GM23338 (cell line): ENCODE data around the gene RASSF7. TPM values are rescaled to one million over a fixed set of nuclear protein-coding genes. Genes with fewer than 3 reads are reported as not detected.

Experiments
- ATAC-seq: fragments of 200-7000 bp; cut with Tn5 transposase; 3 replicates; pipeline ENCODE4 v1.9.1; 2020
- DNase-seq: peaks from one replicate; pipeline ENCODE4 v3.0.0-alpha.2; 2015; ENCODE audit warnings: low spot score
- H2AFZ ChIP-seq: fragments of 200-600 bp; sonication (generic); 2 replicates; pipeline ENCODE4 v1.8.0; 2016; ENCODE audit warnings: antibody characterized with exemption, mild to moderate bottlenecking, moderate library complexity
- H3F3A ChIP-seq: fragments of 200-600 bp; sonication (generic); replicated peaks from 2 replicates; pipeline ENCODE4 v1.8.0; 2017; ENCODE audit warnings: antibody characterized with exemption, mixed run types, low read depth
- H3K27ac ChIP-seq: fragments of 200-600 bp; sonication (generic); 2 replicates; pipeline ENCODE4 v1.6.1; 2016; ENCODE audit warnings: low read depth
- H3K27me3 ChIP-seq: fragments of 200-600 bp; sonication (generic); 2 replicates; pipeline ENCODE4 v1.8.0; 2016; ENCODE audit warnings: mild to moderate bottlenecking, mixed run types, moderate library complexity; ENCODE audit not compliant: insufficient read depth
- H3K36me3 ChIP-seq: fragments of 200-600 bp; sonication (generic); 2 replicates; pipeline ENCODE4 v1.8.0; 2016; ENCODE audit warnings: mild to moderate bottlenecking; ENCODE audit not compliant: insufficient read depth
- H3K4me1 ChIP-seq: fragments of 200-600 bp; sonication (generic); 2 replicates; pipeline ENCODE4 v1.8.0; 2016; ENCODE audit warnings: mild to moderate bottlenecking, moderate library complexity; ENCODE audit not compliant: insufficient read depth
- H3K4me2 ChIP-seq: fragments of 200-600 bp; sonication (generic); 2 replicates; pipeline ENCODE4 v1.7.1; 2017; ENCODE audit warnings: mixed run types
- H3K4me3 ChIP-seq: fragments of 200-600 bp; sonication (generic); 2 replicates; pipeline ENCODE4 v1.6.1; 2016; ENCODE audit warnings: mixed run types
- H3K79me2 ChIP-seq: fragments of 200-600 bp; sonication (generic); replicated peaks from 2 replicates; pipeline ENCODE4 v1.8.0; 2017; ENCODE audit warnings: mild to moderate bottlenecking; ENCODE audit not compliant: insufficient read depth
- H3K9me2 ChIP-seq: fragments of 200-600 bp; sonication (generic); 2 replicates; pipeline ENCODE4 v1.8.0; 2017; ENCODE audit not compliant: insufficient read depth
- H4K20me1 ChIP-seq: fragments of 200-600 bp; sonication (generic); replicated peaks from 2 replicates; pipeline ENCODE4 v1.8.0; 2017; ENCODE audit warnings: mild to moderate bottlenecking; ENCODE audit not compliant: insufficient read depth
- H3K27ac Mint-ChIP-seq: 2 replicates; pipeline ENCODE4 v1.8.0; 2020; ENCODE audit warnings: inconsistent platforms, mild to moderate bottlenecking, moderate library complexity, mixed read lengths
- H3K27me3 Mint-ChIP-seq: 3 replicates; pipeline ENCODE4 v1.8.0; 2022; ENCODE audit warnings: low read depth, mild to moderate bottlenecking, moderate library complexity, mixed read lengths, inconsistent platforms; ENCODE audit not compliant: insufficient read depth, poor library complexity
- H3K36me3 Mint-ChIP-seq: 3 replicates; pipeline ENCODE4 v1.8.0; 2021; ENCODE audit warnings: low read depth, mild to moderate bottlenecking, inconsistent platforms, moderate library complexity, mixed read lengths
- H3K4me1 Mint-ChIP-seq: 3 replicates; pipeline ENCODE4 v1.8.0; 2020; ENCODE audit warnings: mild to moderate bottlenecking, inconsistent platforms, mixed read lengths
- H3K4me3 Mint-ChIP-seq: 3 replicates; pipeline ENCODE4 v1.8.0; 2021; ENCODE audit warnings: moderate library complexity, mild to moderate bottlenecking, inconsistent platforms, mixed read lengths
- H3K9me3 Mint-ChIP-seq: 3 replicates; pipeline ENCODE4 v1.8.0; 2020; ENCODE audit warnings: moderate library complexity, mild to moderate bottlenecking, inconsistent platforms, mixed read lengths
- CREB1 ChIP-seq: fragments of 250-450 bp; sonication (Bioruptor Pico); IDR thresholded peaks from 2 replicates; pipeline ENCODE4 v1.5.0; 2020; ENCODE audit warnings: low read depth, mild to moderate bottlenecking, moderate library complexity
- CTCF ChIP-seq, 2 experiments: fragments of 200-600 bp in 1 of 2; sonication (generic) in 1 of 2; conservative IDR thresholded peaks; 2 replicates each; pipeline versions ENCODE4 v1.5.1 to v1.6.1; 2016 to 2017; ENCODE audit warnings: antibody characterized with exemption in 2 of 2, low read depth in 2 of 2, mild to moderate bottlenecking in 2 of 2, moderate library complexity in 1 of 2
- ETS1 ChIP-seq: IDR thresholded peaks from 2 replicates; pipeline ENCODE4 v1.6.1; 2016; ENCODE audit warnings: antibody characterized with exemption
- EZH2 ChIP-seq: fragments of 200-600 bp; sonication (generic); IDR thresholded peaks from one replicate; pipeline ENCODE4 v1.8.0; 2017; ENCODE audit warnings: antibody characterized with exemption, mild to moderate bottlenecking, low read depth; ENCODE audit not compliant: unreplicated experiment
- EZH2phosphoT487 ChIP-seq: fragments of 200-600 bp; sonication (generic); IDR thresholded peaks from one replicate; pipeline ENCODE4 v1.8.1; 2018; ENCODE audit warnings: antibody characterized with exemption; ENCODE audit not compliant: unreplicated experiment
- JUNB ChIP-seq: IDR thresholded peaks from one replicate; pipeline ENCODE4 v1.6.1; 2016; ENCODE audit warnings: antibody characterized with exemption; ENCODE audit not compliant: unreplicated experiment
- NANOG ChIP-seq: IDR thresholded peaks from 2 replicates; pipeline ENCODE4 v1.6.1; 2016; ENCODE audit warnings: antibody characterized with exemption, borderline replicate concordance
- POLR2AphosphoS5 ChIP-seq: IDR thresholded peaks from 2 replicates; pipeline ENCODE4 v1.6.1; 2016; ENCODE audit warnings: antibody characterized with exemption, low read depth
- REST ChIP-seq: IDR thresholded peaks from one replicate; pipeline ENCODE4 v1.6.1; 2018; ENCODE audit warnings: antibody characterized with exemption; ENCODE audit not compliant: unreplicated experiment
- STAT1 ChIP-seq: IDR thresholded peaks from one replicate; pipeline ENCODE4 v1.6.1; 2016; ENCODE audit warnings: antibody characterized with exemption; ENCODE audit not compliant: unreplicated experiment
- ZNF114 ChIP-seq: fragments of 250-450 bp; sonication (Bioruptor Pico); IDR thresholded peaks from 2 replicates; pipeline ENCODE4 v1.5.0; 2020; ENCODE audit warnings: mild to moderate bottlenecking, moderate library complexity
- ZNF331 ChIP-seq: fragments of 250-450 bp; sonication (Bioruptor Pico); IDR thresholded peaks from 2 replicates; pipeline ENCODE4 v1.5.0; 2020; ENCODE audit warnings: low read depth, mild to moderate bottlenecking, moderate library complexity
- ZNF462 ChIP-seq: fragments of 250-450 bp; sonication (Bioruptor Pico); IDR thresholded peaks from 2 replicates; pipeline ENCODE4 v1.5.0; 2020; ENCODE audit warnings: mild to moderate bottlenecking, moderate library complexity
- polyA plus RNA-seq: library from polyadenylated mRNA; unstranded; fragments of >200 nt; fragmentation: Nextera tagmentation; extraction: Ambion mirVana; gene quantifications from 2 replicates; pipeline ENCODE4 v1.2.1, GENCODE V29; 2016
- total RNA-seq: library from RNA; depleted of rRNA; stranded (reverse); fragments of >200 nt; shearing (Covaris generic); gene quantifications from 2 replicates; pipeline ENCODE4 v1.2.3, GENCODE V29; 2014

Gene RASSF7
- total and polyA plus RNA-seq, 2 experiments from 2014 or later, result 39.6 to 64.8 TPM

- H3K4me1 Mint-ChIP-seq, result no peaks in the 10 kb centered on the region; the same call in 2 of the 3 replicates
- Histone ChIP-seq H3K36me3 (peaks cover 42% of the 10 kb centered on the region), H2AFZ (no peak overlapping the region), H3K9me2 (no peaks in the 10 kb centered on the region), H3K4me2 (no peak overlapping the region), H3K27me3 (no peaks in the 10 kb centered on the region), H3F3A (peaks cover 17% of the 10 kb centered on the region; the same call in 1 of the 2 replicates), H3K4me3 (no peak overlapping the region), H3K4me1 (no peaks in the 10 kb centered on the region), H4K20me1 (peaks cover 8% of the 10 kb centered on the region; the same call in 1 of the 2 replicates), H3K79me2 (peaks cover 4% of the 10 kb centered on the region; the same call in 1 of the 2 replicates), H3K27ac (no peak overlapping the region)
- TF ChIP-seq JUNB (no peak), STAT1 (no peak), ZNF462 (CRISPR knock-in tag) (no peak), ETS1 (no peak), ZNF114 (CRISPR knock-in tag) (no peak), CREB1 (no peak), CTCF (conservative IDR thresholded peaks at IDR 0.05; ENCODE audit: low read depth in 2 of 2) (no peak), POLR2AphosphoS5 (no peak), EZH2phosphoT487 (no peak), REST (no peak), EZH2 (no peak), ZNF331 (CRISPR knock-in tag) (no peak), NANOG (no peak)
- peaks cover 6% of the 10 kb centered on the region for H3K27me3 Mint-ChIP-seq
- H3K27ac Mint-ChIP-seq, result no peak overlapping the region
- no peak overlapping the region for H3K4me3 Mint-ChIP-seq
- DNase-seq (no peak), ATAC-seq (no peak)
- peaks cover 60% of the 10 kb centered on the region for H3K36me3 Mint-ChIP-seq
- H3K9me3 Mint-ChIP-seq, result no peaks in the 10 kb centered on the region; the same call in 1 of the 3 replicates
Observed at GRCh38 chr11:601573-602245, 40.9 kb downstream of the RASSF7 start.
